ENCODE measurements around the gene FZD10.

Gene FZD10

DNA sequence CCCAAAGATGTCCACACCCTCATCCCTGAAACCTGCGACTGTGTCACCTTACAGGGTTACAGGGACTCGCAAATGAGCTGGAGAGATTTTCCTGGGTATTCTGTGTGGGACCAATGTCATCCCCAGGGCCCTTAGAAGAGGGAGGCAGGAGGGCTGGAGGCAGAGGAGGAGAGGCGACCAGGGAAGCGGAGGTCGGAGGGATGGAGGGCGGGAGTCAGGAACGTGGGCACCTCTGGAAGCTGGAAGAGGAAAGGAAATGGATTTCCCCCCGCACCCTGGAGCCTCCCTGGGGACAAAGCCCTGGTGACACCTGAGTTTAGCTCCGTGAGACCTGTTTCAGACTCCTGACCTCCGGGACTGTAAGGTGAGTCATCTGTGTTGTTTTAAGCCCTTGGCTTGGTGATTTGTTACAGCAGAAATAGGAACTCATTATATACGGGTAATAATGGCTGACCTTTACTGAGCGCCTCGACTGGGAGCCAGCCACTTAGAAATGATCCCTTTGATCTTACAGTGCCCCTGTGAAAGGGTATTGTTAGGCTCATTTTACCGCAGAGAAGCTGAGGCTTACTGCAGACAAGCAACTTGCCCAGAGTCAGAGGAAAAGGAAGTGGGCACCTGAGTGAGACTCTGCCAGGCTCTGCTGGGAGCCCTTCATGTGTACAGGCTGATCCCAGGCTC lies 29.3 kb upstream of the FZD10 start:
- DNase-seq = no peak

GRCh38 chr12:130133851-130134562 lies 28.3 kb upstream of the FZD10 start:
- no peak for DNase-seq

DNA sequence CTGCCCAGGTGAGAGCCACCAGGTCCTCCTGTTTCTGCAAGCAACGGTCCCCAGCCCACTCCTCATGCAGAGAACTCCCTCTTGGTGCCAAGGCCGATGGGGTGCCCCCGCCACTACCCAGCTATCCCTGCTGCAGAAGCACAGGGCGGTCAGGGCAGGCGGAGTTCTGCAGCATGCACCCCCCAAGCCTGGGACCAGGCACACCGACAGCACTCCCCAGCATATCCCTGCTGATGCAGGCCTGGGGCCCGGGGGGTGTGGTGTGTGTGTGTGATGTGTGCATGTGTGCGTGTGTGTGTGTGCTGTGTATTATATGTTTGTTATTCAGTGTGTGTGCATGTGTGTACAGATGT lies 27.7 kb upstream of the FZD10 start:
- DNase-seq = no peak

DNA sequence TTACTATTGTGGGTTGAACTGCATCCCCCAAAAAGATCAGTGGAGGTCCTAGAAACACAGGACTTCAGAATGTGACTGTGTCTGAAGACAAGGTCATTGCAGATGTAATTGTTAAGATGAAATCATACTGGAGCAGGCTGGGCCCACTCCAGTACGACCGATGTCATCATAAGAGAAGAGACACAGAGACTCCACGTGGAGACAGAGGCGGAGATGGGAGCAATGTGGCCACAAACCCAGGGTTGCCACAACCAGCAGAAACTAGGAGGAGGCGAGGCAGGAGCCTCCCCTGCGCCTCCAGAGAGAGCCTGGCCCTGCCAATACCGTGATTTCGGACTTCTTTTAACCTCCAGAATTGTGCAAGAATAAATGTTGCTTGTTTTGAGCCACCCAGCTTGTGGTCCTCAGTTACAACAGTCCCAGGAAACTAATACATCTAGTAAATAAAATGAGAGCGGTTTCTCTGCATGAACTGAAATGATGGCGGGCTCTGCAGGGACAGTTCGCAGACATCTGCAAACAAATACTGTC lies 25.7 kb upstream of the FZD10 start:
- DNase-seq = no peak

GRCh38 chr12:130137040-130138018 lies 24.9 kb upstream of the FZD10 start:
- DNase-seq = peak; percentile 64

- DNase-seq = no peak
These were observed 23.8 kb upstream of the FZD10 start for GRCh38 chr12:130138478-130138877.

DNA sequence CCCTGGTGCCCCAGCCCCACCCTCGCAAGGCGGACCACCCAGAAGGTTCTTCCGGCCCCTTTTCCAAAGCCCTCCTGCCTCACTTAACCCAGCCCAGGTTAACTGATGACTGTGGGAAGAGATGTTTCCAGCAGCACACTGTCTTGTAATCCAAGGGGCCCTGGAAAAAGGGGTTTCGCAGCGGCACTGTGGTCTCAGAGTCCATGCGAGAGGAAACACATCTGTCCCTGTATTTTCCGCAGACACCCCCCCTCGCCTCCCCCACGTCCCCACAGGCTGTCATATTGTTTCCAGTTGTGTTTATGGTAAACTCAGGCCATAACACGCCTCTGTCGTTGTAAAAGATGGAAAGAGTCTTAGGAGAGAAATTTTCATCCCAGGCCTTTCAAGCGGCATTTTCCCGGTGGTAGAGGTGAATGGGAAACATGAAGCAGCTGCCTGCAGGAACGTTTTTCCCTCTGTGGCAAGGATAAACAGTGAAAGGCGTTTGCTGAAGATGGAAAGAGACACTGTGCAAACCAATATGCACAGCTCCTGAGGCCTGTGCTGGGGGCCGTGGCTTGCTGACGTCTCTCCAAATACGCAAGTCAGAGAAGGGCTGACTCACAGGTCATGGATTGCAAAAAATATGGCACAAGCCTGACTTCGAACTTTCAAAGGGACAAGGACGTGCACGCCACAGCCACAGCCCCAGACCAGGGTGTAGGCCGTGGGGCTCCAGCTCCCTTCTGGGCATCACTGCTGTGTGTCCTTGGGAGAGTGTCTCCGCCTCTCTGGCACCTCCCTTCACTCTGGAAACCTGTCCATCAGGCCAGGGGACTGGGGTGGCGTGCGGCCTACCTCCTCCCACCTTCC lies 22.5 kb upstream of the FZD10 start:
- peak; percentile 30 for DNase-seq

DNA sequence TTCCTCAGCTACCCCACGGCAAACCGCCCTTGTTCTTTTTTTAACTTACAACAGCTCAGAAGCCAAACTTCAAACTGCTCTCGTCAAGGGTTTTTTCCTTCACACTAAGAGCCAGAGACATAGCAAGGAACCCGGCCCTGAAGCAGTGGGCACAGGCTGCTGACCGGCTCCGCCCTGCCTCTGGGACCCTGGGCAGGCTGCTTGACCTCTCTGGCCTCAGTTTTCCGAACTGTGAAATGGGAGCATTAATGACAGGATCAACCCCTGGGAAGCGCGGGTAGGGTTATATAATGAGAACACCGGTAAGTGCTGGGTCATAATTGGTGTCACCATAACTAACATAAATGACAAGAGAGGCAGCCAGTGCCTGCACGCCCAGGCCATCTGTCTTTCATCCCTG lies 21.2 kb upstream of the FZD10 start:
- no peak for DNase-seq

DNA sequence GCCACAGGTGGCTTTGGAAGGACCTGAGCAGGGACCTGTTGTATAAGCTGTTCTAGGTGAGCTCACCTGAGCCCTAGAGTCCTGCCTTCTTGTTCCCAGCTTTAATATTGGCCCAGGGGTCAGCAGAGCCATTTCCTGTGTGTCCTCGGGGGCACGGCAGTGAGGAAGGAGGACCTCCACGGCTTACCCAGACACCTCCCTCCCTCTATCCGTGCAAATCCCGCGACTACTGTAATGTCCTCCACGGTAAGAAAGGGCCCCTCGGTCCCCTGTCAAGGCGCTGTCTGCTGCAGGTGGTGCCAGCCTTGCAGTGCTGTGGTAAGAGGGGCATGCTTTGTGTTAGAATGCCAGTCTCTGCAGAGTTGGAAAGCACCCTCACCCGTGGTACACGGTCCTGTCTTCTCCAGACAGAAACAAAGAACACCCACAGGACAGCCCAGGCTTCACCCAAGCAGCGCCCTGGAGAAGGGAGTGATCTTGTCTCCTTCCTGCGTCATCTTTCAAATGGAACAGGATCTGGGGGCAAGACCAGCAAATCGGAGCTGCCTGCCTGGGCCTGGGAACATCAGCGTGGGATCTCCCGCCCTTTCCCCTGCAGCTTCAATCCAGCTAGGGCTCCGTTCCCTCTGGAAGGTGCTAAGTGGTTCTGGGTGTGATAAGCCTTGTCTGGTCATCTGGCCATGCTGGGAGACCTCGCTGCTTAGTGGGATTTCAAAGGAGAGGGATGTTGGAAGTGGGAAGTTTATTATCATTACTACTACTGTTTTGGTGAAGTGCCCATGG lies 20.2 kb upstream of the FZD10 start:
- DNase-seq = no peak

GRCh38 chr12:130142736-130143135 lies 19.5 kb upstream of the FZD10 start:
- no peak for DNase-seq

DNA sequence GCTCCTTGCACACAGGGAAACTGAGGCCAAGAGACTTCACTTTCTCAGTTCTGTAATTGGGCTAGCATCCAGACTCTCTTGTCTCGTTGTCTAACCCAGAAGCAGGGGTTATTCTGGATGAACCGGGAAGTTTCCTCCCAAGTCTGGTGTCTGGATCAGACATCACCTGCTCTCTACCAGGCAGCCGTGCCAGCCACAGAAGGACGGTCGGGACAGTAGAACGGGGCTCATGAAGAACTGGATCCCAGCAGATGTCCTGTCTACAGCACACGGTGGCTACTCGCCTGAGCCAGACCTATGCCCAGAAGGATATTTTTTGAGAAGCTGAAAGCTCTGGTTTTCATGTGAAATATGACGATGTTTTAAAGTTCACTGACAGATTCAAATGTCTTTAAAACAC lies 19.1 kb upstream of the FZD10 start:
- DNase-seq = no peak

GRCh38 chr12:130144256-130144655 lies 18.0 kb upstream of the FZD10 start:
- DNase-seq = no peak

GRCh38 chr12:130145731-130146130 lies 16.5 kb upstream of the FZD10 start:
- DNase-seq = no peak

- no peak for DNase-seq
These were observed 15.9 kb upstream of the FZD10 start for GRCh38 chr12:130146176-130146931.

DNA sequence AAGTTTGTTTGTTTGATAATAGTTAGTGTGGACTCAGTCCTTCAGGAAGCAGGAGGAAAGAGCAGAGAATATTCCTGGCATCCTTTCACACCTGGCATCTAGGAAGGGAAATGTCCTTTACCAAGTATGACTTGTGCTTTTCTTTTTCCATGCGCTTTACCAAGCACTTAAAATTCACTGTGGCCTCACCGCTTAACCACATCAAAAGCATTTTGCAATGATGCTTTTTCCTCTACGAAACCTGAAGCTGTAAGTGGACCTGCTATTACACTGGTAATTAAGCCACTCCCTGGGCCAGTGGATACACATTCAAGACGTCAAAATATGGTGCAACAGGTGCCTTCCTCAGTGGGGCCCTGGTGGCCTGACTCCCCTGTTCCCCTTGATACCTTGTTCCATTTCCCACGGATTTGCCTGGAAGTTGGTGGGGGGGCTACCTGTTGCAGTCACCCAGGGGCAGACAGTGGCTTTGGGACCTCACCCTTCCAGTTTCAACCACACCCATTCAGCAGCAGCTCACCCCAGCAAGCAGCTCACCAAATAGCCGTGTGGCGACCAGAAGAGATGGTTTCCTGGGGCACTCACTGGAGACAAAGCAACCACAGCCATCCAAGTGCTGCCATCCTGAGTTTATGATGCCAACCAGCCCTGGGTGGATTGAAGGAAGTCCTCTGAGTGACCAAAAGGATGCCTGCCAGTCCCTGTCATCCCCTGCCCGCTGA lies 14.2 kb upstream of the FZD10 start:
- DNase-seq = no peak

DNA sequence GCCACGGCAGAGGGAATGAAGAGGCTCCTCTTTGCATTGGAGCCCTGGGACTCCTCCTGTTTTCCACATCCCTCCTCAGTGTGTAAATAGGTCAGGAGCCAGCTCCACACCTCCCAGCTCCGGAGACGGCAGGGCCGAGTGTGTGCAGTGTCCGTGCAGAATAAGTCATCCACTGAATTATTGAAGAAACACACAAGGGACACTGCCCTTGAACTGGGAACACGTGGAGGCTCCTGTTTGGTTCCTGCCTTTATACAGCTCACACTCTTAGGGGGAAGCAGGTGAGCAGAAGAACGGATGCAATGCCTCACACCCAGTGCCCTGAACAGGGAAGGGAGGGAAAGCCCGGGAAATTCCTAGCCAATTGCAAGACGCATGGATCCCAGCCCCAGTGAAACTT lies 10.4 kb upstream of the FZD10 start:
- DNase-seq = peak; percentile 71

- DNase-seq = no peak
These were observed 9.9 kb upstream of the FZD10 start for GRCh38 chr12:130152386-130152785.

GRCh38 chr12:130153803-130154202 lies 8.5 kb upstream of the FZD10 start:
- no peak for DNase-seq

- no peak for DNase-seq
These were observed 7.8 kb upstream of the FZD10 start for GRCh38 chr12:130154276-130155070.
